MG63 (cell line): ENCODE results near the gene RTN4RL1. TPM values are rescaled to one million over a fixed set of nuclear protein-coding genes. Genes with fewer than 3 reads are reported as not detected.
"Not testable (repeated sequence)": the region's sequence is repeated elsewhere in the genome, so short reads cannot be mapped to it uniquely, and the experiment has no call there.

Experiments used
- DNase-seq: peaks from one replicate; pipeline ENCODE4 v3.0.0-alpha.2; 2020
- H3K27me3 ChIP-seq: fragments of 250-450 bp; sonication (Bioruptor Pico); 2 replicates; pipeline ENCODE4 v1.5.1; 2020; ENCODE audit warnings: mild to moderate bottlenecking, moderate library complexity
- H3K36me3 ChIP-seq: fragments of 250-450 bp; sonication (Bioruptor Pico); 2 replicates; pipeline ENCODE4 v1.5.1; 2020; ENCODE audit warnings: mild to moderate bottlenecking, moderate library complexity
- H3K4me3 ChIP-seq: fragments of 250-450 bp; sonication (Bioruptor Pico); 2 replicates; pipeline ENCODE4 v1.5.1; 2020; ENCODE audit warnings: mild to moderate bottlenecking, moderate library complexity
- H3K9me3 ChIP-seq: fragments of 250-450 bp; sonication (Bioruptor Pico); 2 replicates; pipeline ENCODE4 v1.5.1; 2020; ENCODE audit warnings: mild to moderate bottlenecking, moderate library complexity
- total RNA-seq: library from RNA; depleted of rRNA; stranded (reverse); fragments of >200 nt; shearing (Covaris generic); gene quantifications from 2 replicates; pipeline ENCODE4 v1.2.3, GENCODE V29; 2014; ENCODE audit warnings: low replicate concordance; rRNA removed

RTN4RL1 gene
- total RNA-seq, 1 experiment from 2014 or later, result 4.9 TPM

- peaks cover 9% of the 10 kb centered on the region; the same call in 1 of the 2 replicates for H3K36me3 ChIP-seq
- H3K9me3 ChIP-seq, result no peaks in the 10 kb centered on the region
- H3K4me3 ChIP-seq, result no peak overlapping the region
- no peak for DNase-seq
- H3K27me3 ChIP-seq, result no peaks in the 10 kb centered on the region
Measured at GRCh38 chr17:1896243-1897104, 128.7 kb downstream of the RTN4RL1 start.

DNA sequence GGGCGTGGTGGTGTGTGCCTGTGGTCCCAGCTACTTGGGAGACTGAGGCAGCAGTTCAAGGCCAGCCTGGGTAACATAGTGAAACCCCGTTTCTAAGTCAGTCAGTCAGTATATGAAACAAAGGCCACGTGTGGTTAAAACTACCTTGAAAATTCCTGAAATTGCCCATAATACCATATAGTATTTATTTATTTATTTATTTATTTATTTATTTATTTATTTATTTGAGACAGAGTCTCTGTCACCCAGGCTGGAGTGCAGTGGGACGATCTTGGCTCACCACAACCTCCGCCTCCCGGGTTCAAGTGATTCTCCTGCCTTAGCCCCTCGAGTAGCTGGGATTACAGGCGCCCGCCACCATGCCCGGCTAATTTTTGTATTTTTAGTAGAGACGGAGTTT lies 129.7 kb downstream of the RTN4RL1 start:
- H3K4me3 ChIP-seq, H3K27me3 ChIP-seq, DNase-seq, H3K9me3 ChIP-seq: not testable (repeated sequence)
- H3K36me3 ChIP-seq, result peaks cover 12% of the 10 kb centered on the region

DNA sequence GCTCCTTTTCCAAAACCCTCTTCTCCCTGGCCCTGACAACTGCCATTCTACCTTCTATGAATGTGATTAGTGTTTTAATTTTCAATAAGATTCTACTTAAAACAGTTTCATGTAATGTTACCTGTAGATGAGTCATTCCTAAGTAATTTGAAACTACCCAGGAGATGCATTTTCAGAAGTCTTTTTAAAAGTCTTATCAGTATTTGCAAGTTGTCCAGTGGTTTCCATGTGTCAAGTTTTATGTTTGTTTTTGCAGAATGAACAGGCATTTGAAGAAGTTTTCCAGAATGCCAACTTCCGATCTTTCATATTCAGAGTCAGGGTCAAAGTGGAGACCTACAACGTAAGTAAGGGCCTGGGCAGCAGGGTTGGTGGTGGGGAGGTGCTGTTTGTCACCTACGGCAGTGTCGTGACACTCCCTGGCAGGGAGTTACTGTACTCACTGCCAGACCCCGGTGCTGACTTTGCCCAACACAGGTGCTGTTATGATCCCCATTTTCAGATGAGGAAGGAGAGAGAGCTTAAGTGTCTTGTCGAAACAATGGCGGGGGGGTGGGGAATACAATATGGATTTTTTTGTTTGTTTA lies 130.3 kb downstream of the RTN4RL1 start:
- Histone ChIP-seq H3K27me3 (no peaks in the 10 kb centered on the region), H3K9me3 (no peaks in the 10 kb centered on the region), H3K36me3 (peaks cover 12% of the 10 kb centered on the region), H3K4me3 (no peak overlapping the region)
- DNase-seq, result no peak

- no peaks in the 10 kb centered on the region for H3K9me3 ChIP-seq
- DNase-seq, result no peak
- H3K27me3 ChIP-seq, result no peaks in the 10 kb centered on the region
- no peak overlapping the region for H3K4me3 ChIP-seq
- peaks cover 18% of the 10 kb centered on the region for H3K36me3 ChIP-seq
Measured at GRCh38 chr17:1890758-1891450, 134.2 kb downstream of the RTN4RL1 start.

DNA sequence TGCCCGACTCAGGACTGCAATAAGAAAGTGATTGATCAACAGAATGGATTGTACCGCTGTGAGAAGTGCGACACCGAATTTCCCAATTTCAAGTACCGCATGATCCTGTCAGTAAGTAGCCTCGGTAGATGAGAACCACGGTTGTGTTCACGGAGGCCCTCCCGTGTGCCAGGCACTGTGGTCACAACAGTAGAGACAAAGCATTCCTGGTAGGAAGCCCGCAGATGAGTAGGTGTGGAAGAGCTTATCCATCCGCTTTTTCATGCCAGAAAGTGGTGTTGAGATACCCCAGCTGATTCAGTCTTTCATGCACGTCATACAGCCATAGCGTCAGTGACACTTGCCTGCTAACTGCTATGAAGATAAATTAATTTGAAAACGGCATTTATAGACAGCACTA lies 136.4 kb downstream of the RTN4RL1 start:
- DNase-seq, result no peak
- Histone ChIP-seq H3K4me3 (no peak overlapping the region), H3K36me3 (peaks cover 32% of the 10 kb centered on the region), H3K9me3 (no peaks in the 10 kb centered on the region), H3K27me3 (no peaks in the 10 kb centered on the region)

Other genes with a start within 250 kb of the RTN4RL1 start
- gene SMYD4, start 195.4 kb downstream of the RTN4RL1 start, total RNA-seq, result 6.3 and 9.6 TPM in 2 replicates
- 34.6 and 49.4 TPM in 2 replicates for gene RPA1, start 195.3 kb downstream of the RTN4RL1 start, total RNA-seq
- 14.2 and 18.4 TPM in 2 replicates for gene DPH1, start 4.8 kb upstream of the RTN4RL1 start, total RNA-seq
- 36.6 and 51.8 TPM in 2 replicates for gene OVCA2, start 16.7 kb upstream of the RTN4RL1 start, total RNA-seq
- gene HIC1, start 29.8 kb upstream of the RTN4RL1 start, total RNA-seq, result 0.89 and 1.1 TPM in 2 replicates